ENCODE results near the gene EFCAB14. TPM values are rescaled to one million over a fixed set of nuclear protein-coding genes. Genes with fewer than 3 reads are reported as not detected.

Gene EFCAB14
- total RNA-seq, 2 experiments from 2014 or later, result 29.9 to 38.3 TPM

- DNase-seq (ENCODE audit: low spot score), result no peak
- Histone ChIP-seq H3K4me2 (ENCODE audit: low read length) (no peak overlapping the region), H3K9me2 (ENCODE audit: insufficient read depth, low read length) (no peaks in the 10 kb centered on the region), H2AFZ (ENCODE audit: low read length) (no peak overlapping the region), H3K36me3 (ENCODE audit: insufficient read depth, low read length) (peaks cover 88% of the 10 kb centered on the region), H3K4me3 (ENCODE audit: low read depth, low read length, poor library complexity, severe bottlenecking) (no peak overlapping the region), H3K27ac (ENCODE audit: low read depth, low read length, poor library complexity, severe bottlenecking) (no peak overlapping the region), H3K4me1 (ENCODE audit: insufficient read depth, low read length, poor library complexity, severe bottlenecking) (no peaks in the 10 kb centered on the region), H3K9me3 (ENCODE audit: low read length) (no peaks in the 10 kb centered on the region), H3K79me2 (ENCODE audit: insufficient read depth, low read depth, low read length) (no peaks in the 10 kb centered on the region), H4K20me1 (ENCODE audit: insufficient read depth, low read length) (no peaks in the 10 kb centered on the region)
- TF ChIP-seq EZH2phosphoT487 (IDR thresholded peaks at IDR 0.05; ENCODE audit: borderline replicate concordance, low read depth, low read length) (no peak), CTCF (conservative IDR thresholded peaks at IDR 0.05; ENCODE audit: low read length) (no peak)
- BruUV-seq (replicated peaks), result no TSS peak
- CTCF ChIA-PET (ENCODE audit: unreplicated experiment), result no interaction called here
- intact Hi-C loops (cut with micrococcal nuclease; ENCODE audit: unreplicated experiment), result no loop called here
- POLR2A ChIA-PET, result interaction anchor here (0.7 to 0.8 kb wide), 2 partner anchors 15 to 108 kb away, joined by 3 read pairs; partner anchors contain the start of gene CYP4B1
Observed at GRCh38 chr1:46690931-46691421, 27.9 kb downstream of the EFCAB14 start.

GRCh38 chr1:46689897-46690296 is 29.0 kb downstream of the EFCAB14 start:
- TF ChIP-seq CTCF (conservative IDR thresholded peaks at IDR 0.05; ENCODE audit: low read length) (no peak), EZH2phosphoT487 (IDR thresholded peaks at IDR 0.05; ENCODE audit: borderline replicate concordance, low read depth, low read length) (no peak)
- Histone ChIP-seq H3K9me3 (ENCODE audit: low read length) (no peaks in the 10 kb centered on the region), H3K27ac (ENCODE audit: low read depth, low read length, poor library complexity, severe bottlenecking) (no peak overlapping the region), H3K9me2 (ENCODE audit: insufficient read depth, low read length) (no peaks in the 10 kb centered on the region), H2AFZ (ENCODE audit: low read length) (no peak overlapping the region), H3K4me3 (ENCODE audit: low read depth, low read length, poor library complexity, severe bottlenecking) (no peak overlapping the region), H3K4me2 (ENCODE audit: low read length) (no peak overlapping the region), H3K36me3 (ENCODE audit: insufficient read depth, low read length) (peaks cover 88% of the 10 kb centered on the region), H3K79me2 (ENCODE audit: insufficient read depth, low read depth, low read length) (no peaks in the 10 kb centered on the region), H3K4me1 (ENCODE audit: insufficient read depth, low read length, poor library complexity, severe bottlenecking) (no peaks in the 10 kb centered on the region), H4K20me1 (ENCODE audit: insufficient read depth, low read length) (no peaks in the 10 kb centered on the region)
- no TSS peak for BruUV-seq (replicated peaks)
- ChIA-PET CTCF (ENCODE audit: unreplicated experiment) (no interaction called here), POLR2A (interaction anchor here (0.6 kb wide), 1 partner anchor 351 kb away, joined by 3 read pairs; no protein-coding TSS in a partner anchor)
- DNase-seq (ENCODE audit: low spot score), result no peak
- intact Hi-C loops (cut with micrococcal nuclease; ENCODE audit: unreplicated experiment), result no loop called here

GRCh38 chr1:46689356-46689755 is 29.6 kb downstream of the EFCAB14 start:
- ChIA-PET CTCF (ENCODE audit: unreplicated experiment) (no interaction called here), POLR2A (no interaction called here)
- Histone ChIP-seq H2AFZ (ENCODE audit: low read length) (no peak overlapping the region), H3K4me3 (ENCODE audit: low read depth, low read length, poor library complexity, severe bottlenecking) (no peak overlapping the region), H3K79me2 (ENCODE audit: insufficient read depth, low read depth, low read length) (no peaks in the 10 kb centered on the region), H3K36me3 (ENCODE audit: insufficient read depth, low read length) (peaks cover 94% of the 10 kb centered on the region), H3K4me1 (ENCODE audit: insufficient read depth, low read length, poor library complexity, severe bottlenecking) (no peaks in the 10 kb centered on the region), H4K20me1 (ENCODE audit: insufficient read depth, low read length) (no peaks in the 10 kb centered on the region), H3K4me2 (ENCODE audit: low read length) (no peak overlapping the region), H3K9me2 (ENCODE audit: insufficient read depth, low read length) (no peaks in the 10 kb centered on the region), H3K9me3 (ENCODE audit: low read length) (no peaks in the 10 kb centered on the region), H3K27ac (ENCODE audit: low read depth, low read length, poor library complexity, severe bottlenecking) (no peak overlapping the region)
- no peak for TF ChIP-seq CTCF (conservative IDR thresholded peaks at IDR 0.05; ENCODE audit: low read length)
- no peak for TF ChIP-seq EZH2phosphoT487 (IDR thresholded peaks at IDR 0.05; ENCODE audit: borderline replicate concordance, low read depth, low read length)
- no peak for DNase-seq (ENCODE audit: low spot score)
- intact Hi-C loops (cut with micrococcal nuclease; ENCODE audit: unreplicated experiment), result no loop called here
- BruUV-seq (replicated peaks), result no TSS peak
